Measurements from ENCODE around the gene GRAMD1A.

Gene GRAMD1A

GRCh38 chr19:35059006-35059798 is 59.1 kb downstream of the GRAMD1A start:
- in situ Hi-C loops (cut with MboI; ENCODE audit: low sequenced_read_pairs), result no loop called here
- no peaks in the 10 kb centered on the region for H3K4me1 ChIP-seq
- no peaks in the 10 kb centered on the region for H3K9me3 ChIP-seq
- no peak overlapping the region for H3K4me3 ChIP-seq
- no peaks in the 10 kb centered on the region for H3K36me3 ChIP-seq (replicated peaks)
- DNase-seq (ENCODE audit: low spot score in 2 of 2), result peak in 1 of 2 experiments; percentile 36
- no peaks in the 10 kb centered on the region for H3K27me3 ChIP-seq (ENCODE audit: low read depth)

DNA sequence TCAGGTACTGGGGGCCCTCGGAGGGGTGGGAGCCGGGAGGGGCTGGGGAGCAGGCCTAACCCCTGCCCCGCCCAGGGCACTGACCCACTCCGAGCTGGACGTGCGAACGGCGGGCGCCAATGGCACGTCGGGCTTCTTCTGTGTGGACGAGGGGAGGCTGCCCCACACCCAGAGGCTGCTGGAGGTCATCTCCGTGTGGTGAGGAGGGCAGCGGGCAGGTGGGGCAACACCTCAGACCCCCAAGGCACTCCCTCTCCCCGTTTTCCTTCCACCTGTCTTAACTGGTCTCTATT is 59.6 kb downstream of the GRAMD1A start:
- no peak overlapping the region for H3K4me3 ChIP-seq
- no peaks in the 10 kb centered on the region for H3K36me3 ChIP-seq (replicated peaks)
- in situ Hi-C loops (cut with MboI; ENCODE audit: low sequenced_read_pairs), result loop anchor here (5.0 kb wide), 1 partner anchor 78 kb away; the partner anchor contains the start of genes FXYD1 and LGI4
- no peaks in the 10 kb centered on the region for H3K4me1 ChIP-seq
- no peaks in the 10 kb centered on the region for H3K9me3 ChIP-seq
- DNase-seq (ENCODE audit: low spot score in 2 of 2), result no peak
- H3K27me3 ChIP-seq (ENCODE audit: low read depth), result no peaks in the 10 kb centered on the region

DNA sequence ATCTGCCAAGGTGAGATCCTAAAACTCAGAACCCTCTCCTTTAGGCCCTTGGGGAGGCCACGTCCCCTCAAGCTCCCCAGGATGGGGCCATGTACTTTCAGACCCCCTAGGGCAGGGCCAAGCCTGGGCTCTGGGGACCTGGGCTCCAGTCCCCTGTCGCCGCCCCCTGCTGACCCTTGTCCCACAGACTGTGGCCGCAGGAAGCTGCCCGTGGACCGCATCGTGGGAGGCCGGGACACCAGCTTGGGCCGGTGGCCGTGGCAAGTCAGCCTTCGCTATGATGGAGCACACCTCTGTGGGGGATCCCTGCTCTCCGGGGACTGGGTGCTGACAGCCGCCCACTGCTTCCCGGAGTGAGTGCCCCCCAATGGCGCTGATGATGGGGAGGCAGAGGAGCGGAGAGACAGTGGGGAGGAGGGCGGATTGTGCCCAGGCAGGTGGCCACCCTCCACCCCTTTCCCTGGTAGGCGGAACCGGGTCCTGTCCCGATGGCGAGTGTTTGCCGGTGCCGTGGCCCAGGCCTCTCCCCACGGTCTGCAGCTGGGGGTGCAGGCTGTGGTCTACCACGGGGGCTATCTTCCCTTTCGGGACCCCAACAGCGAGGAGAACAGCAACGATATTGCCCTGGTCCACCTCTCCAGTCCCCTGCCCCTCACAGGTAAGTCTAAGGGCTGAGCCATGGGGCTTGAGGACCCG is 60.2 kb downstream of the GRAMD1A start:
- no peak for DNase-seq (ENCODE audit: low spot score in 2 of 2)
- in situ Hi-C loops (cut with MboI; ENCODE audit: low sequenced_read_pairs), result loop anchor here (5.0 kb wide), 1 partner anchor 77 kb away; the partner anchor contains the start of genes FXYD1 and LGI4
- Histone ChIP-seq H3K4me1 (no peaks in the 10 kb centered on the region), H3K4me3 (no peak overlapping the region), H3K36me3 (replicated peaks) (no peaks in the 10 kb centered on the region), H3K27me3 (ENCODE audit: low read depth) (no peaks in the 10 kb centered on the region), H3K9me3 (no peaks in the 10 kb centered on the region)

- H3K36me3 ChIP-seq (replicated peaks), result no peaks in the 10 kb centered on the region
- DNase-seq (ENCODE audit: low spot score in 2 of 2), result no peak
- H3K27me3 ChIP-seq (ENCODE audit: low read depth), result no peaks in the 10 kb centered on the region
- H3K9me3 ChIP-seq, result no peaks in the 10 kb centered on the region
- no peak overlapping the region for H3K4me3 ChIP-seq
- H3K4me1 ChIP-seq, result no peaks in the 10 kb centered on the region
- in situ Hi-C loops (cut with MboI; ENCODE audit: low sequenced_read_pairs), result loop anchor here (5.0 kb wide), 1 partner anchor 76 kb away; the partner anchor contains the start of genes FXYD1 and LGI4
These were observed 61.7 kb downstream of the GRAMD1A start for GRCh38 chr19:35061583-35062373.

- in situ Hi-C loops (cut with MboI; ENCODE audit: low sequenced_read_pairs), result loop anchor here (5.0 kb wide), 1 partner anchor 74 kb away; the partner anchor contains the start of genes FXYD1 and LGI4
- Histone ChIP-seq H3K4me1 (peaks cover 1% of the 10 kb centered on the region), H3K27me3 (ENCODE audit: low read depth) (no peaks in the 10 kb centered on the region), H3K36me3 (replicated peaks) (no peaks in the 10 kb centered on the region), H3K9me3 (no peaks in the 10 kb centered on the region), H3K4me3 (no peak overlapping the region)
- DNase-seq (ENCODE audit: low spot score in 2 of 2), result no peak
These were observed 62.8 kb downstream of the GRAMD1A start for GRCh38 chr19:35062942-35063341.

DNA sequence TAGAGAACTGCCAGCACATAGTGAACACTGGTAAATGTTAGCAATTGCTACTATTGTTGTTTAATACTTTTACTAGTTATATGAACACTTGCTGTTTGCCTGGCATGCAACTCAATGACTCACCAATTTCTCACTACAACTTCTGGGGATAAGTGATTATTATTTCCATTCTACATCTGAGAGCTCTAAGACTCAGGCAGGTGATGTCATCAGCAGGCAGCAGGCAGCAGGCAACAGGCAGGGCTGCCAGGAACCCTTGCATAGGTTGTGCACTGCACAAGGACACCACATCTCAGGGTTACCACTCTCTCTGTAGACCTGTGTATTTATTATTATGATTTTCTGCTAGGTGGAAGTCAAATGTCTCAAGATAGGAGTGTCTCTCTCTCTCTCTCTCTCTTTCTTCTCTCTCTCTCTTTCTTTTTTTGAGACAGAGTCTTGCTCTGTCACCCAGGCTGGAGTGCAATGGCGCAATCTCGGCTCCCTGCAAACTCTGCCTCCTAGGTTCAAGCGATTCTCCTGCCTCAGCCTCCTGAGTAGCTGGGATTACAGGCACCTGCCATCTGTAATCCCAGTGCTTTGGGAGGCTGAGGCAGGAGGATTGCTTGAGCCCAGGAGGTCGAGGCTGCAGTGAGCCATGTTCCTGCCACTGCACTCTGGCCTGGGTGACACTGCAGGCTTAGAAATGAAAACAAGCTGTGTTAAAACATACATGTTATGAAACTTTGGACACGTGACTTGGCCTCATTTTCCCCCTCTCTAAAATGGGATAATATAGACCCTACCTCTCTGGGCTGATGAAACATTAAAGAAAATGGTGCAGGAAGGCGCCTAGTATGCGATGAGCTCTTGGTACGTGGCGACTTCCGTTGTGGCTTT is 64.1 kb downstream of the GRAMD1A start:
- no peaks in the 10 kb centered on the region for H3K27me3 ChIP-seq (ENCODE audit: low read depth)
- in situ Hi-C loops (cut with MboI; ENCODE audit: low sequenced_read_pairs), result loop anchor here (5.0 kb wide), 1 partner anchor 73 kb away; the partner anchor contains the start of genes FXYD1 and LGI4
- no peak overlapping the region for H3K4me3 ChIP-seq
- no peaks in the 10 kb centered on the region for H3K36me3 ChIP-seq (replicated peaks)
- H3K9me3 ChIP-seq, result no peaks in the 10 kb centered on the region
- peaks cover 12% of the 10 kb centered on the region for H3K4me1 ChIP-seq
- DNase-seq (ENCODE audit: low spot score in 2 of 2), result no peak

DNA sequence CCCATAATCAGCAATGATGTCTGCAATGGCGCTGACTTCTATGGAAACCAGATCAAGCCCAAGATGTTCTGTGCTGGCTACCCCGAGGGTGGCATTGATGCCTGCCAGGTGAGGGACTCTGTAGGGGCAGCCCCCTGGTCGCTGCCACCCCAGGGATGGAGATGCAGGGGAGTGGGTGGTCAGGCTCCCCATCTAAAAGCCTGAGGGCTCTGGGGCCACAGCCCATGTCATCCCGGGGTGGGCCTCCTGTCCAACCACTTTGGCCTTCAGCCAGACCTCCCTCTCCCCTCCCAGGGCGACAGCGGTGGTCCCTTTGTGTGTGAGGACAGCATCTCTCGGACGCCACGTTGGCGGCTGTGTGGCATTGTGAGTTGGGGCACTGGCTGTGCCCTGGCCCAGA is 65.5 kb downstream of the GRAMD1A start:
- peaks cover 18% of the 10 kb centered on the region for H3K4me1 ChIP-seq
- H3K36me3 ChIP-seq (replicated peaks), result no peaks in the 10 kb centered on the region
- no peak overlapping the region for H3K4me3 ChIP-seq
- in situ Hi-C loops (cut with MboI; ENCODE audit: low sequenced_read_pairs), result no loop called here
- no peaks in the 10 kb centered on the region for H3K27me3 ChIP-seq (ENCODE audit: low read depth)
- peaks cover 1% of the 10 kb centered on the region; the same call in 1 of the 2 replicates for H3K9me3 ChIP-seq
- no peak for DNase-seq (ENCODE audit: low spot score in 2 of 2)

DNA sequence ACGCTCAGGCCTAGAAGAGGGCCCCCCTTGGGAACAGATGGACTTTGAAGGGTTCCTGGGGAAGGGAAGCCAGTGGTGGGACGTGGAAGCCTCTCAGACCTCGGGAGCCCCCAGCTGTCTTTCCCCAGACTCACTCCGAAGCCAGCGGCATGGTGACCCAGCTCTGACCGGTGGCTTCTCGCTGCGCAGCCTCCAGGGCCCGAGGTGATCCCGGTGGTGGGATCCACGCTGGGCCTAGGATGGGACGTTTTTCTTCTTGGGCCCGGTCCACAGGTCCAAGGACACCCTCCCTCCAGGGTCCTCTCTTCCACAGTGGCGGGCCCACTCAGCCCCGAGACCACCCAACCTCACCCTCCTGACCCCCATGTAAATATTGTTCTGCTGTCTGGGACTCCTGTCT is 66.0 kb downstream of the GRAMD1A start:
- Histone ChIP-seq H3K27me3 (ENCODE audit: low read depth) (no peaks in the 10 kb centered on the region), H3K4me1 (peaks cover 18% of the 10 kb centered on the region), H3K9me3 (peaks cover 2% of the 10 kb centered on the region; the same call in 1 of the 2 replicates), H3K36me3 (replicated peaks) (no peaks in the 10 kb centered on the region), H3K4me3 (no peak overlapping the region)
- in situ Hi-C loops (cut with MboI; ENCODE audit: low sequenced_read_pairs), result no loop called here
- DNase-seq (ENCODE audit: low spot score in 2 of 2), result no peak

DNA sequence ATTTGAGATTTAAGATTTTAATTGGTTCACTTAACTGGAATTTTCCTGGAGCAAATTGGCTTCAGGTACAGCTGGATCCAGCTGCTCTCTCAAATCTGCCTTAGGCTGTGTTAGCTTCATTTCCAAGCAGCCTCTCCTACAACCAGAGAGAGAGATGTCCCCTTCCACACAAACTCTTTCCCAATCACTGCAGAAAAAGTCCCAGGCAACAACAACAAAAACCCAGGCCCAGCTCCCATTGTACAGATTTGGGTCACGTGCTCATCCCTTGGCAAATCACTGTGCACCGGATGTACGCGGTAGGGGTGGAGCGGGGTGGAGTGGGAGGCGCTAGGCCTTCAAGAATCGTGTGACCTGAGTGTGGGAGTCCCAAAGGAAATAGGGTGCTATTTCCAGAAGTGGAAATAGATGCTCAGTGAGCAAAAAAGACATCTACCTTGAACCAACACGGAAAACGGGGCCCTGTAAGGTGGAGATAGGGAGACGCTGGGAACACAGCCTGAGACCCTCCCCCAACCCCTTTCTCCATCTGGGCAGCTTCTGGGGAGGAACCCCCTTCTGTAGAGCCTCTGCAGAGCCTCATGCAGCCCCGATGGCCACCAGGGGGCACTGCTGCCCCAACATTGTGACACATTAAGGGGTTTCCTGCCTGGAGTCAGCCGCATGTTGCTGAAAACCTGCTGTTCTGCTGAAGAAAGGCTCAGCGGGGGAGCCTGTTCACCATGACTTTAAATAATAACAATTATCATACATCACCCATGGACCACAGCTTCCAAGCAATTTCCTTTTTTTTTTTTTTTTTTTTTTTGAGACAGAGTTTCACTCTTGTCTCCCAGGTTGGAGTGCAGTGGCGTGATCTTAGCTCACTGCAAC is 66.8 kb downstream of the GRAMD1A start:
- H3K27me3 ChIP-seq (ENCODE audit: low read depth), result no peaks in the 10 kb centered on the region
- peaks cover 18% of the 10 kb centered on the region for H3K4me1 ChIP-seq
- in situ Hi-C loops (cut with MboI; ENCODE audit: low sequenced_read_pairs), result no loop called here
- H3K36me3 ChIP-seq (replicated peaks), result no peaks in the 10 kb centered on the region
- peaks cover 2% of the 10 kb centered on the region; the same call in 1 of the 2 replicates for H3K9me3 ChIP-seq
- peak overlapping the region; percentile 3 for H3K4me3 ChIP-seq
- peak; percentile 93 to 98 for DNase-seq (ENCODE audit: low spot score in 2 of 2)

DNA sequence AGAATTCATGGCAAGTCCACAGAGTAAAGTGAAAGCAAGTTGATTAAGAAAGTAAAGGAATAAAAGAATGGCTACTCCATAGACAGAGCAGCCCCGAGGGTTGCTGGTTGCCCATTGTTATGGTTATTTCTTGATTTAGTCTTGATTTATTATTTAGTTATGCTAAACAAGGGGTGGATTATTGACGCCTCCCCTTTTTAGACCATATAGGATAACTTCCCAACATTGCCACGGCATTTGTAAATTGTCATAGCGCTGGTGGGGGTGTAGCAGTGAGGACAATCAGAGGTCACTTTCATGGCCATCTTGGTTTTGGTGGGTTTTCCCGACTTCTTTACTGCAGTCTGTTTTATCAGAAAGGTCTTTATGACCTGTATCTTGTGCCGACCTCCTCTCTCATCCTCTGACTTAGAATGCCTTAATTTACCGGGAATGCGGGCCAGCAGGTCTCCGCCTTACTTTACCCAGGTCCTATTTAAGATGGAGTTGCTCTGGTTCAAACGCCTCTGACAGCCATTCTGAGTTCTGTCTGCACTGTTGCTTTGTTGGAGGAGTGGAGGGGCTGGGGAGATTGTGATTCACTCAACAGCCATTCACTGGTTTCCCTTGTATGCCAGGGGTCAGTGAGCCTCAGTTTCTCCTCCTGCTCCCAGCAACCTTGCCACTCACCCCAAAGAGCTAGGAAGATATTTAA is 69.0 kb downstream of the GRAMD1A start:
- Histone ChIP-seq H3K9me3 (peaks cover 2% of the 10 kb centered on the region; the same call in 1 of the 2 replicates), H3K4me1 (peaks cover 18% of the 10 kb centered on the region), H3K36me3 (replicated peaks) (no peaks in the 10 kb centered on the region), H3K4me3 (peak overlapping the region; percentile 8), H3K27me3 (ENCODE audit: low read depth) (no peaks in the 10 kb centered on the region)
- in situ Hi-C loops (cut with MboI; ENCODE audit: low sequenced_read_pairs), result no loop called here
- DNase-seq (ENCODE audit: low spot score in 2 of 2), result peak; percentile 83 to 92

- DNase-seq (ENCODE audit: low spot score in 2 of 2), result no peak
- Histone ChIP-seq H3K36me3 (replicated peaks) (no peaks in the 10 kb centered on the region), H3K4me1 (peaks cover 18% of the 10 kb centered on the region), H3K9me3 (peaks cover 2% of the 10 kb centered on the region; the same call in 1 of the 2 replicates), H3K4me3 (no peak overlapping the region), H3K27me3 (ENCODE audit: low read depth) (no peaks in the 10 kb centered on the region)
- in situ Hi-C loops (cut with MboI; ENCODE audit: low sequenced_read_pairs), result no loop called here
These were observed 69.6 kb downstream of the GRAMD1A start for GRCh38 chr19:35069696-35070095.

DNA sequence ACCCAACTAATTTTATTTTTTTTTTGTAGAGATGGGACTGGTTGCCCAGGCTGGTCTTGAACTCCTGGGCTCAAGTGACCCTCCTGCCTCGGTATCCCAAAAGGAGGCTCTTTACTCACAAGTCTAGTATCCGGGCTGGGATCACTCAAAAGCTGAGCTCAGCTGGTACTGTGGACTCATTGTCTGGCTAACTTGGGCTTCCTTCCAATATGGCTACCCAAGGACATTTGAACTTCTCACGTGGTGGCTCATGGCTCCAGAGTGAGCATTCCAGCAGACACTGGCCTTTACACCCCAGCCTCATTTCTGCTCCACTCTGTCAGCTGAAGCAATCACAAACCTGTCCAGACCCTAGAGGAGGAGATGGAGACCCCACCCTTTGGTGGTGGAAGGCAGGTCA is 70.3 kb downstream of the GRAMD1A start:
- H3K4me3 ChIP-seq, result no peak overlapping the region
- H3K27me3 ChIP-seq (ENCODE audit: low read depth), result no peaks in the 10 kb centered on the region
- in situ Hi-C loops (cut with MboI; ENCODE audit: low sequenced_read_pairs), result no loop called here
- H3K9me3 ChIP-seq, result peaks cover 2% of the 10 kb centered on the region; the same call in 1 of the 2 replicates
- peaks cover 18% of the 10 kb centered on the region for H3K4me1 ChIP-seq
- H3K36me3 ChIP-seq (replicated peaks), result no peaks in the 10 kb centered on the region
- no peak for DNase-seq (ENCODE audit: low spot score in 2 of 2)
